Peyer's patch (tissue), 4 donors: ENCODE data around the gene RASA3.

ENCODE experiments used
- CTCF ChIP-seq, 6 experiments: fragments of 450-650 bp in 4 of 6; fragments of 200-600 bp in 2 of 6; sonication (generic) in 1 of 6; IDR thresholded peaks; one replicate each; pipeline ENCODE4 v1.5.1; 2017 to 2019; ENCODE audit warnings: antibody characterized with exemption in 6 of 6, mild to moderate bottlenecking in 3 of 6, moderate library complexity in 1 of 6
- POLR2A ChIP-seq, 2 donors: fragments of 450-650 bp; IDR thresholded peaks; one replicate each; pipeline ENCODE4 v1.5.1; 2017; ENCODE audit warnings: antibody characterized with exemption in 2 of 2, mild to moderate bottlenecking in 2 of 2, moderate library complexity in 2 of 2

GRCh38 chr13:114065141-114065925, 67.1 kb downstream of the RASA3 start:
- TF ChIP-seq CTCF (IDR thresholded peaks at IDR 0.05) (no peak), POLR2A (IDR thresholded peaks at IDR 0.05) (peak in 1 of 2 donors; percentile 29)
